Cardiac muscle cell (in vitro differentiated cells and primary cell): ENCODE results near the gene LRP3. TPM values are rescaled to one million over a fixed set of nuclear protein-coding genes. Genes with fewer than 3 reads are reported as not detected.

ENCODE experiments used
- DNase-seq, 2 donors: peaks; one replicate each; pipeline versions ENCODE4 v3.0.0 to v3.0.0-alpha.2; 2010 to 2017; ENCODE audit warnings: low read depth in 1 of 2, low spot score in 1 of 2
- H3K27ac ChIP-seq: fragments of 200-600 bp; sonication (generic); 2 replicates; pipeline ENCODE4 v1.5.1; 2016
- H3K27me3 ChIP-seq: fragments of 200-600 bp; sonication (generic); 2 replicates; pipeline ENCODE4 v1.6.0; 2016; ENCODE audit warnings: control low read depth
- H3K36me3 ChIP-seq: fragments of 200-600 bp; sonication (generic); 2 replicates; pipeline ENCODE4 v1.5.1; 2016; ENCODE audit warnings: control low read depth
- H3K4me1 ChIP-seq: fragments of 200-600 bp; sonication (generic); 2 replicates; pipeline ENCODE4 v1.8.1; 2017; ENCODE audit warnings: low read depth, mild to moderate bottlenecking, mixed run types
- H3K4me3 ChIP-seq: fragments of 200-600 bp; sonication (generic); 2 replicates; pipeline ENCODE4 v1.5.1; 2016; ENCODE audit warnings: mild to moderate bottlenecking
- H3K9me3 ChIP-seq: fragments of 200-600 bp; sonication (generic); 2 replicates; pipeline ENCODE4 v1.5.1; 2017; ENCODE audit warnings: low read depth, mild to moderate bottlenecking, control low read depth
- CTCF ChIP-seq: IDR thresholded peaks from 2 replicates; pipeline ENCODE4 v1.5.1; 2012; ENCODE audit warnings: low read depth, mild to moderate bottlenecking, low read length
- polyA plus RNA-seq: library from polyadenylated mRNA; unstranded; fragments of >200 nt; fragmentation: Nextera tagmentation; extraction: Ambion mirVana; gene quantifications from 2 replicates; pipeline ENCODE4 v1.2.1, GENCODE V29; 2016
- total RNA-seq: library from RNA; depleted of rRNA; stranded (reverse); fragments of >200 nt; gene quantifications from 2 replicates; pipeline ENCODE4 v1.2.3, GENCODE V29; 2016

LRP3 gene
- total and polyA plus RNA-seq, 2 experiments from 2014 or later: 38.4 to 39.4 TPM

GRCh38 chr19:33226550-33227241 lies 32.6 kb downstream of the LRP3 start:
- no peak for TF ChIP-seq CTCF
- Histone ChIP-seq H3K4me3 (no peak overlapping the region), H3K9me3 (no peaks in the 10 kb centered on the region), H3K27me3 (peaks cover 79% of the 10 kb centered on the region), H3K4me1 (no peaks in the 10 kb centered on the region), H3K36me3 (no peaks in the 10 kb centered on the region), H3K27ac (no peak overlapping the region)
- peak in 1 of 2 donors; percentile 94 for DNase-seq

GRCh38 chr19:33227242-33227650 lies 33.1 kb downstream of the LRP3 start:
- Histone ChIP-seq H3K4me1 (no peaks in the 10 kb centered on the region), H3K36me3 (no peaks in the 10 kb centered on the region), H3K27ac (no peak overlapping the region), H3K4me3 (no peak overlapping the region), H3K9me3 (no peaks in the 10 kb centered on the region), H3K27me3 (peaks cover 82% of the 10 kb centered on the region)
- peak in 1 of 2 donors; percentile 96 for DNase-seq
- TF ChIP-seq CTCF: no peak

- peak in 1 of 2 donors; percentile 12 for DNase-seq
- Histone ChIP-seq H3K4me3 (no peak overlapping the region), H3K36me3 (no peaks in the 10 kb centered on the region), H3K9me3 (no peaks in the 10 kb centered on the region), H3K27ac (no peak overlapping the region), H3K27me3 (peaks cover 78% of the 10 kb centered on the region), H3K4me1 (no peaks in the 10 kb centered on the region)
- no peak for TF ChIP-seq CTCF
These were observed 33.9 kb downstream of the LRP3 start for GRCh38 chr19:33227870-33228599.

- no peaks in the 10 kb centered on the region for H3K9me3 ChIP-seq
- H3K4me3 ChIP-seq: no peak overlapping the region
- no peak for DNase-seq
- H3K36me3 ChIP-seq: no peaks in the 10 kb centered on the region
- no peaks in the 10 kb centered on the region for H3K4me1 ChIP-seq
- H3K27me3 ChIP-seq: peaks cover 59% of the 10 kb centered on the region
- TF ChIP-seq CTCF: no peak
- no peak overlapping the region for H3K27ac ChIP-seq
These were observed 35.8 kb downstream of the LRP3 start for GRCh38 chr19:33229962-33230361.

GRCh38 chr19:33231511-33231910 lies 37.4 kb downstream of the LRP3 start:
- no peaks in the 10 kb centered on the region for H3K4me1 ChIP-seq
- no peak overlapping the region for H3K27ac ChIP-seq
- H3K27me3 ChIP-seq: peaks cover 44% of the 10 kb centered on the region
- H3K9me3 ChIP-seq: no peaks in the 10 kb centered on the region
- TF ChIP-seq CTCF: no peak
- peak in 1 of 2 donors; percentile 84 for DNase-seq
- no peaks in the 10 kb centered on the region for H3K36me3 ChIP-seq
- H3K4me3 ChIP-seq: no peak overlapping the region
